SU-DHL-6 (cell line): ENCODE measurements around the gene AQP10.

Experiments
- H2AFZ ChIP-seq: fragments of 200-600 bp; sonication (generic); 2 replicates; pipeline ENCODE4 v1.6.1; 2014; ENCODE audit warnings: low read depth, mild to moderate bottlenecking, moderate library complexity, mixed read lengths, antibody characterized with exemption, low read length; ENCODE audit not compliant: severe bottlenecking
- H3F3A ChIP-seq: fragments of 200-600 bp; shearing (Covaris generic); 2 replicates; pipeline ENCODE4 v1.6.0; 2016; ENCODE audit warnings: antibody characterized with exemption, mild to moderate bottlenecking; ENCODE audit not compliant: insufficient read depth
- H3K27ac ChIP-seq: fragments of 200-600 bp; sonication (generic); 2 replicates; pipeline ENCODE4 v1.5.1; 2016; ENCODE audit warnings: low read depth, mild to moderate bottlenecking, low read length, moderate library complexity, mixed read lengths
- H3K27me3 ChIP-seq: fragments of 200-600 bp; sonication (generic), shearing (Covaris generic); 2 replicates; pipeline ENCODE4 v1.6.0; 2014; ENCODE audit warnings: mild to moderate bottlenecking, low read length
- H3K36me3 ChIP-seq: fragments of 200-600 bp; sonication (generic); 2 replicates; pipeline ENCODE4 v1.6.1; 2014; ENCODE audit warnings: mild to moderate bottlenecking, low read length, mixed read lengths
- H3K4me2 ChIP-seq: fragments of 300-600, 200-600 bp; shearing (Covaris generic), sonication (generic); 2 replicates; pipeline ENCODE4 v1.6.0; 2014; ENCODE audit warnings: low read length, low read depth, mild to moderate bottlenecking; ENCODE audit not compliant: poor library complexity, severe bottlenecking
- H3K4me3 ChIP-seq: fragments of 200-600 bp; sonication (generic); 2 replicates; pipeline ENCODE4 v1.5.1; 2014; ENCODE audit warnings: antibody characterized with exemption, low read length, mild to moderate bottlenecking, mixed read lengths; ENCODE audit not compliant: insufficient read depth, poor library complexity, severe bottlenecking
- H3K79me2 ChIP-seq: fragments of 200-600 bp; sonication (generic); 2 replicates; pipeline ENCODE4 v1.6.1; 2014; ENCODE audit warnings: mild to moderate bottlenecking, low read length, moderate library complexity; ENCODE audit not compliant: insufficient read depth
- H3K9ac ChIP-seq: fragments of 200-600 bp; sonication (generic); 2 replicates; pipeline ENCODE4 v1.7.0; 2014; ENCODE audit warnings: mild to moderate bottlenecking, low read length
- H3K9me2 ChIP-seq: fragments of 200-600 bp; sonication (generic); replicated peaks from 2 replicates; pipeline ENCODE4 v1.6.1; 2014; ENCODE audit warnings: low read length; ENCODE audit not compliant: insufficient read depth
- H3K9me3 ChIP-seq: fragments of 200-600 bp; sonication (generic); 2 replicates; pipeline ENCODE4 v1.6.1; 2014; ENCODE audit warnings: low read length, mixed read lengths; ENCODE audit not compliant: insufficient read depth
- H4K20me1 ChIP-seq: fragments of 200-600 bp; sonication (generic); 2 replicates; pipeline ENCODE4 v1.6.1; 2014; ENCODE audit warnings: low read depth, mild to moderate bottlenecking, antibody characterized with exemption, low read length, moderate library complexity, mixed read lengths
- CTCF ChIP-seq: fragments of 200-600 bp; sonication (generic); IDR thresholded peaks from one replicate; pipeline ENCODE4 v1.5.1; 2017; ENCODE audit warnings: antibody characterized with exemption, mild to moderate bottlenecking, low read length, moderate library complexity; ENCODE audit not compliant: insufficient read depth, poor library complexity, severe bottlenecking
- EZH2phosphoT487 ChIP-seq: fragments of 200-600 bp; sonication (generic), shearing (Covaris generic); conservative IDR thresholded peaks from 2 replicates; pipeline ENCODE4 v1.6.1; 2018; ENCODE audit warnings: mild to moderate bottlenecking, antibody characterized with exemption, low read length, moderate library complexity, mixed read lengths

Gene AQP10

GRCh38 chr1:154351363-154352068 is 30.6 kb downstream of the AQP10 start:
- Histone ChIP-seq H3K9me2 (no peaks in the 10 kb centered on the region), H3K27me3 (no peaks in the 10 kb centered on the region), H3K27ac (no peak overlapping the region), H3K4me3 (no peak overlapping the region), H3K9me3 (no peaks in the 10 kb centered on the region), H3K4me2 (no peak overlapping the region), H3F3A (no peaks in the 10 kb centered on the region), H4K20me1 (no peaks in the 10 kb centered on the region), H3K9ac (no peak overlapping the region), H3K79me2 (no peaks in the 10 kb centered on the region), H3K36me3 (no peaks in the 10 kb centered on the region), H2AFZ (no peak overlapping the region)
- TF ChIP-seq CTCF (no peak), EZH2phosphoT487 (no peak)

- no peak for TF ChIP-seq CTCF
- no peak for TF ChIP-seq EZH2phosphoT487
- Histone ChIP-seq H3K27ac (no peak overlapping the region), H3K9ac (no peak overlapping the region), H3K9me2 (no peaks in the 10 kb centered on the region), H2AFZ (no peak overlapping the region), H3F3A (no peaks in the 10 kb centered on the region), H3K79me2 (no peaks in the 10 kb centered on the region), H3K4me2 (no peak overlapping the region), H4K20me1 (no peaks in the 10 kb centered on the region), H3K36me3 (no peaks in the 10 kb centered on the region), H3K9me3 (no peaks in the 10 kb centered on the region), H3K4me3 (no peak overlapping the region), H3K27me3 (no peaks in the 10 kb centered on the region)
Observed at GRCh38 chr1:154352245-154352580, 31.3 kb downstream of the AQP10 start.

- H3K36me3 ChIP-seq = no peaks in the 10 kb centered on the region
- H3K9me3 ChIP-seq = no peaks in the 10 kb centered on the region
- H2AFZ ChIP-seq = no peak overlapping the region
- H3F3A ChIP-seq = no peaks in the 10 kb centered on the region
- H3K79me2 ChIP-seq = no peaks in the 10 kb centered on the region
- H3K9ac ChIP-seq = no peak overlapping the region
- no peak overlapping the region for H3K4me3 ChIP-seq
- TF ChIP-seq EZH2phosphoT487 (no peak), CTCF (no peak)
- H4K20me1 ChIP-seq = no peaks in the 10 kb centered on the region
- H3K27me3 ChIP-seq = no peaks in the 10 kb centered on the region
- no peak overlapping the region for H3K4me2 ChIP-seq
- no peak overlapping the region for H3K27ac ChIP-seq
- no peaks in the 10 kb centered on the region for H3K9me2 ChIP-seq
Observed at GRCh38 chr1:154352581-154353459, 31.9 kb downstream of the AQP10 start.
